Mucosa of rectum (tissue), 2 donors: Measurements from ENCODE around the gene TEAD4.

Experiments
- H3K27ac ChIP-seq, 2 donors: one replicate each; pipeline ENCODE4 v1.7.0; 2013; ENCODE audit warnings: inconsistent platforms in 2 of 2, low read depth in 2 of 2, low read length in 2 of 2
- H3K27me3 ChIP-seq, 2 donors: one replicate each; pipeline ENCODE4 v1.7.0; 2013; ENCODE audit warnings: low read length in 2 of 2; ENCODE audit not compliant: control insufficient read depth in 2 of 2, insufficient read depth in 2 of 2
- H3K36me3 ChIP-seq, 2 donors: one replicate each; pipeline ENCODE4 v1.7.0; 2013; ENCODE audit warnings: low read length in 2 of 2; ENCODE audit not compliant: control insufficient read depth in 2 of 2, insufficient read depth in 2 of 2
- H3K4me1 ChIP-seq, 2 donors: one replicate each; pipeline ENCODE4 v1.7.0; 2013; ENCODE audit warnings: low read length in 2 of 2, mild to moderate bottlenecking in 1 of 2; ENCODE audit not compliant: control insufficient read depth in 2 of 2, insufficient read depth in 2 of 2
- H3K4me3 ChIP-seq, 2 donors: one replicate each; pipeline ENCODE4 v1.7.0; 2013; ENCODE audit warnings: low read length in 2 of 2
- H3K9ac ChIP-seq, 2 donors: one replicate each; pipeline ENCODE4 v1.7.0; 2013; ENCODE audit warnings: low read length in 2 of 2, low read depth in 1 of 2, mild to moderate bottlenecking in 1 of 2
- H3K9me3 ChIP-seq, 2 donors: one replicate each; pipeline ENCODE4 v1.7.0; 2013; ENCODE audit warnings: low read length in 2 of 2; ENCODE audit not compliant: control insufficient read depth in 2 of 2
- donor health status: healthy.
- donor health status: Normal muscosa, but diverticular disease.

Gene TEAD4

GRCh38 chr12:3036901-3037600, 77.9 kb downstream of the TEAD4 start:
- Histone ChIP-seq H3K9ac (no peak overlapping the region), H3K4me3 (no peak overlapping the region), H3K27me3 (no peaks in the 10 kb centered on the region), H3K4me1 (no peaks in the 10 kb centered on the region), H3K36me3 (no peaks in the 10 kb centered on the region), H3K9me3 (no peaks in the 10 kb centered on the region), H3K27ac (no peak overlapping the region)

- Histone ChIP-seq H3K9me3 (no peaks in the 10 kb centered on the region), H3K4me3 (no peak overlapping the region), H3K36me3 (no peaks in the 10 kb centered on the region), H3K9ac (no peak overlapping the region), H3K4me1 (no peaks in the 10 kb centered on the region), H3K27me3 (no peaks in the 10 kb centered on the region), H3K27ac (no peak overlapping the region)
These were observed 79.0 kb downstream of the TEAD4 start for GRCh38 chr12:3038166-3038565.

DNA sequence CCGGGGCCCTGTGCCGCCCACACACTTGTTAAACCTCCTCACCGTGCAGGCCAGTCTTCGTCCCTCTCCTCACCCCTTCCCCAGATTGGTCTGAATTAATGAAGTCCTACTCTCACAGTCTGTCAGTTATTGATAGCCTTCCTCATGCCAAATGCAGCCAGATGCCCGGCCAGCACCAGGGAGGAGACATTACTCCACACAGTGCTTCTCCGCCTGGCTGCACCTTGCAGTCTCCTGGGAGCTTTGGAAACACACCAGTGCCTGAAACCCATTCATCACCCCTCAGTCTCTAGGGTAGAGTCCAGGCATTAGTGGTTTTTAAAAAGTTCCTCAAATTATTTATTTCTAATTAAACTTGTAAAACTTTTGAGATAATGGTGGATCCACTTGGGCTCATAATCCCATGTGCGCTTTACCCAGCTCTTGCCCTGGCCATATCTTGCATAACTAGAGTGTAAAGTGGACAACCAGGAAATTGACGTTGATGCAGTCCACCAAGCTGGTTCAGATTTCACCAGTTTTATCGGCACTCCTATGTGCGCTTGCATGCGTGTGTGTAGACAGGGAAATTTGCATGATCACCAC, 79.8 kb downstream of the TEAD4 start:
- no peak overlapping the region for H3K27ac ChIP-seq
- no peaks in the 10 kb centered on the region for H3K9me3 ChIP-seq
- H3K36me3 ChIP-seq: no peaks in the 10 kb centered on the region
- H3K4me1 ChIP-seq: no peaks in the 10 kb centered on the region
- H3K9ac ChIP-seq: no peak overlapping the region
- H3K4me3 ChIP-seq: no peak overlapping the region
- H3K27me3 ChIP-seq: no peaks in the 10 kb centered on the region

DNA sequence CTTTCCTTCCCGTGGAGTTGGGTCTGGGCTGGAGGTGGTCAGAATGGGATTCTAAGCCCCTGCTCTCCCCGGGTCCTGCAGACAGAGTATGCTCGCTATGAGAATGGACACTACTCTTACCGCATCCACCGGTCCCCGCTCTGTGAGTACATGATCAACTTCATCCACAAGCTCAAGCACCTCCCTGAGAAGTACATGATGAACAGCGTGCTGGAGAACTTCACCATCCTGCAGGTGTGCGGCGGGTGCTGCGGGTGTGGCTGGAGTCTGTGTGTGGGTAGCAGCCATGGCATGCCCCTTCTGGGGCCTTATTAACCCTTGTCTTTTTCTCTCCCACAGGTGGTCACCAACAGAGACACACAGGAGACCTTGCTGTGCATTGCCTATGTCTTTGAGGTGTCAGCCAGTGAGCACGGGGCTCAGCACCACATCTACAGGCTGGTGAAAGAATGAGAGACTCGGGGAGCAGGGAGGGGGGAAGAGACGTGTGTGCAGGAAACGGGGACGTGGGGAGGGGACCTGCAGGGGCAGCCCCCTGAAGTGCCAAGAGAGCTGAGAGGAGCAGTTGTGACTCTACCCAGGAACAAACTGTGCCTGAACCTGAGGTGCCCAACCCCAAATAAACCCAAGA, 80.9 kb downstream of the TEAD4 start:
- H3K27me3 ChIP-seq: no peaks in the 10 kb centered on the region
- no peaks in the 10 kb centered on the region for H3K4me1 ChIP-seq
- no peak overlapping the region for H3K9ac ChIP-seq
- no peaks in the 10 kb centered on the region for H3K36me3 ChIP-seq
- no peaks in the 10 kb centered on the region for H3K9me3 ChIP-seq
- no peak overlapping the region for H3K4me3 ChIP-seq
- no peak overlapping the region for H3K27ac ChIP-seq

GRCh38 chr12:3040663-3041544, 81.7 kb downstream of the TEAD4 start:
- H3K4me3 ChIP-seq: no peak overlapping the region
- H3K4me1 ChIP-seq: no peaks in the 10 kb centered on the region
- no peak overlapping the region for H3K9ac ChIP-seq
- H3K9me3 ChIP-seq: no peaks in the 10 kb centered on the region
- H3K36me3 ChIP-seq: no peaks in the 10 kb centered on the region
- no peak overlapping the region for H3K27ac ChIP-seq
- H3K27me3 ChIP-seq: no peaks in the 10 kb centered on the region

DNA sequence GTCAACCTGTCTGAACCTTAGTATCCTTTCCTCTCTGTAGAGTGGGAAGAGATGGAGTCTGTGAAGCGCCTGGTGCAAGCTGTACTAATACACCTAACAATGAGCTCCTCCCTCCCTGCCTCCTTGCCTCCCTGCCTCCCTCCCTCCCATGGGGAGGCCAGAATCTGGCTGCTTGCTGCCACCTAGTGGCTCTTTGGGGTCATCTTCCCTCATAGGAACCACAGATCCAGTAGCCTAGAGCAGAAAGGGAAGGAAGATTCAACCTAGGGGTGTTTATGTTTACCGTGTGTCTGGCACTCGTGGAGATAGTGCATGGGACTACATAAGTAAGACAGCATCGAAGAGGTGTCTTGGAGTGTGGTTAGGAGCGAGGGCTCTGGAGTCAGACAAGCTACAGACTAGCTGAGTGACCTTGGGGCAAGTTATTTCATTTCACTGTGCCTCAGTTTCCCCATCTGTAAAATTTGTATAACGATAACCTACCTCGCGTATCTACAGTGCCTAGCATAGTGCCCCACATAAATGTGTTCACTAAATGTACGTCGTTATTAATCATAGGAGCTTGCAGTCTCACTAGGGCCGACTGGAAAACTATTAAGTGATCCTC, 82.5 kb downstream of the TEAD4 start:
- no peaks in the 10 kb centered on the region for H3K4me1 ChIP-seq
- H3K27me3 ChIP-seq: no peaks in the 10 kb centered on the region
- H3K36me3 ChIP-seq: no peaks in the 10 kb centered on the region
- no peak overlapping the region for H3K27ac ChIP-seq
- H3K9me3 ChIP-seq: no peaks in the 10 kb centered on the region
- no peak overlapping the region for H3K4me3 ChIP-seq
- H3K9ac ChIP-seq: no peak overlapping the region

DNA sequence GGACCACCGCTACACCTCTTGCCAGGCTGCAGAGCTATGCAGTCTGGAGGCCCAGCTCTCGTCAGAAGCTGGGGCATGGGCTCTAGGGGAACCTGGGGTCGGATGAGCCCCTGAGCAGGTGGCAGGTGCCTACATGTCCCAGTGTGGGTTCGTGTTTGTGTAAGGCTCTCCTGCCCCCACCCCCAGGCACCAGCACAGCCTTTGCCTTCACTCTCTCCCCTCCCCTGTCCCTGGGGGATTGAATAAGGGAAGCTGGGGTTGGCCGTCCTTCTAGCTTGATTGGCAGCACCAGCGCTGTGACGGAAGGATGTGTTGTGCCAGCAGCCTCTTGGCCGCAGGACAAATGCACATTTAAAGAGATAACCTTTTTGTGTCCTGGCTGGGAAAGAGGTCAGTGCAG, 83.2 kb downstream of the TEAD4 start:
- H3K4me3 ChIP-seq: no peak overlapping the region
- no peak overlapping the region for H3K9ac ChIP-seq
- H3K4me1 ChIP-seq: no peaks in the 10 kb centered on the region
- no peaks in the 10 kb centered on the region for H3K27me3 ChIP-seq
- no peaks in the 10 kb centered on the region for H3K9me3 ChIP-seq
- H3K36me3 ChIP-seq: no peaks in the 10 kb centered on the region
- H3K27ac ChIP-seq: no peak overlapping the region

- H3K9ac ChIP-seq: no peak overlapping the region
- no peaks in the 10 kb centered on the region for H3K9me3 ChIP-seq
- no peaks in the 10 kb centered on the region for H3K36me3 ChIP-seq
- no peaks in the 10 kb centered on the region for H3K4me1 ChIP-seq
- H3K27ac ChIP-seq: no peak overlapping the region
- H3K4me3 ChIP-seq: no peak overlapping the region
- no peaks in the 10 kb centered on the region for H3K27me3 ChIP-seq
These were observed 83.6 kb downstream of the TEAD4 start for GRCh38 chr12:3042826-3043225.

DNA sequence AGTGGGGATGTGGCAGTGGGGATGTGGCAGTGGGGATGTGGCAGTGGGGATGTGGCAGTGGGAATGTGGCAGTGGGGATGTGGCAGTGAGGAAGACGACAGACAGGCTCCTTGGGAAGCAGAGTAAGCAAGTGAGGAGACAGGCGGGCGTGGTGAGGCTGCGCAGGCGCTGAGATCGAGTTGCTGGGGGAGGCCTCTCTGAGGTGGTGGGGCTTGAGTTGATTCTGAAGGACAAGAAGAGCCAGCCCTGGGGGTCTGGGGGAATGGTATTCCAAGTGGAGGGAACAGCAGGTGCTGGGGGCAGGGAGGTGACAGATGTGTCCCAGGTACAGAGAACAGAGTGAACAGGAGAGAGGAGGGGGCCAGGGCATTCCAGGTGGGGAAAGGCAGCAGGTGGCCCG, 84.2 kb downstream of the TEAD4 start:
- Histone ChIP-seq H3K9ac (no peak overlapping the region), H3K4me1 (no peaks in the 10 kb centered on the region), H3K27ac (no peak overlapping the region), H3K4me3 (no peak overlapping the region), H3K9me3 (no peaks in the 10 kb centered on the region), H3K27me3 (no peaks in the 10 kb centered on the region), H3K36me3 (no peaks in the 10 kb centered on the region)
